ENCODE results near the gene LRRC4.

LRRC4 gene

DNA sequence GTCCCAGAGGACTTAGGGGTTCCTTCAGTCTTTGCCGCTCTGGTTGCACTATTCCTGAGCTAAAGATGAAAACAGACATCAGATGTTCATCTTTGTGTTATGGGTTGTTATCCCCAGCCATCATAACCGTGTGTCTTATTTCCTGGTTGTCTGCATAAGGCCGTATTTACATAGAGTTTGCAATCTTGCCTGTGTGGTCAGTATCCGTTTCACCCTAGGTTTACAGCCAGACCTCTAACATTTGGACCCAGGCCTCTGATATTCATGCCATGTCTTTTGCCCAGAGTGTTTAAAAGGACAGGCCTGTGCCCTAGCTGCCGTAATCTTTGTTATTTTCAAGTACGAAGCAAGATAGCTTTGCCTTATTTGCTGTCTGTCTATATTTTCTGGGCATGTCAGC, 26.6 kb downstream of the LRRC4 start:
- no peak for DNase-seq

DNA sequence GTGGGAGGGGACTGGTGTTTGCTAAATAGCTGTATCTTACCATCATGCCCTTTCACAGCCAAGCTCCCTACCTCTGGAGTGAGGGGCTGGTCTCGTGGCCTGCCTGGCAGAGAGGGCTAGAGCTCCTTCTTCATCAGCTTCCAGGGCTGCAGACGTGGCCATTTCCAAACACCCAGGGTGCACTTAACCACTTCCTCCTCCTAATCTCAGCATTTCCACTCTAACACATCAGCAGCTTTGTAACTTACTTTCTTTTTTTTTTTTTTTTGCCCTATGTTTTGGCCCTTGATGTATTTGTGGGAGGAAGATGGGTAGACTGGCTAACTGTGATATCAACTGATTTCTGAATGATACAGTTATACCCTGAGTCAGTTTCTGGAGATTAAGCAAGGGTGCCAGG, 27.4 kb downstream of the LRRC4 start:
- no peak for DNase-seq

DNA sequence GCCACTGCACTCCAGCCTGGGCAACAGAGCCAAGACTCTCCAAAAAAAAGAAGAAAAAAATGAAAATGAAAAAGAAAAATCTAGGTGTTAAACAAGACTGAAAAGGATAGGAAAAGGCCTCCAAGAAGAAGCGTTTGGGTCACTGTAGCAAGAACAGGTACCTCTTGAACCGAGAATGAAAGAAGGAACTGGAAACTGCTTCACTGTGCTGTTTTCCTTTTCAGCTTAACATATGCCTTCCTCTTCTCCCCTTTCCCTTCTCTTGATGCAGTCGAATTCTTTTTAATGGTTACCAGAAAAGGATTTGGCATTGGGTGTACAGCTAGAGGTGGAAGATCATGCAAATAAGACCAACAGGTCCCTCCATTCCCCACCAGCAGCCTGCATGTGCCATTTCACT, 28.1 kb downstream of the LRRC4 start:
- peak; percentile 22 for DNase-seq

DNA sequence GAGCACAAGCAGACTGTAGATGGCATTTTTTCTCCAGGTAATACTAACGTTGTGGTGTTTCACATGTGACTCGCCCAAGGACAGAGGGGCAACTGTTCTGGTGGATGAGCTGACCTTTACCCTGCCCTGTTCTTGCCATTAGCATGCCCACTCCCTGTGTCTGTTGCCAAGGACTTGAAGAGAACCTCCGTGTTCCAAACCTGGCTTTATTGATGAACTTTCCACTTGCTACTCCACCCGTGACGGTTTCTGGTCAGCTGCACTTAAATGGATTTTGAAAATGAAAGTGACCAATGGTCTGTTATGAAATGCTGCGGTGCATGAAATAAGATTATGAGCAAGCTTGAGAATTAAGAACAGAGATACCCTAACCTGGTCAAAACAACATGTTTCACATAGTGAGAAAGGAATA, 30.4 kb downstream of the LRRC4 start:
- DNase-seq = no peak

DNA sequence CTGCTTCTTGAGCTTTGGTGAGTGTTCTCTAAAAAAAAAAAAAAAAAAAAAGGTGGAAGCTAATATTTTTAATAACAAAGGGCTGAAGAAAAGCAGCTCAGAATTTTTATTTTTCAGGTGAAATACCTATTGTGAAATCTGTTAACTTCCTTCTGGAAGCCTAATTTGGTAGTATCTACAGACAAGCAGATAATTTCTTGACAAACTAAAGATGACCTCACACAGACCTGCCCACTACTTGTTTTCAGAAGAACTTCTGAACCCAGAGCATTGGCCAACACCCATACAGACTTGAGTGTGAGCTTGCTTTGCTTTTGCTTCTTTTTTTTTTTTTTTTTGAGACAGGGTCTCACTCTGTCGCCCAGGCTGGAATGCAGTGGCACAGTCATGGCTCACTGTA, 31.2 kb downstream of the LRRC4 start:
- DNase-seq = no peak

DNA sequence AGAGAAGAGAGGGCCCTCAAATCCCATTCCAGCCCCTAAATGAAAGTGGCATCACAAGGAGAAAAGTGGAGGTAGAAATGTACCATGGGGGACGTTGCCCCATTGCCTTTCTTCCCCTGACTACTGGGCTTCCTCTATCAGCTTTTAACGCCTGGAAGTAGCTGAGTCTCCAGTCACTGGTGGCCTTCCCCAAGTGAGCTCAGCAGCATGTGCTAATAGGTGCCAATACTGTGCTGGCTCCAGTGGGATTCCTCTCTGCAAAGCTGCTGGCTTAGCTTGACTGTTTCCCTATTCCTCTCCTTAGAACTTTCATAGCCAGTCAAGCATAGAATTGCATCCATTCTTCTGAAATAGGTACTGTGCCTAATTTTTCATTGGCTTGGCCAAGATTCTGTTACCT, 32.6 kb downstream of the LRRC4 start:
- DNase-seq = no peak

DNA sequence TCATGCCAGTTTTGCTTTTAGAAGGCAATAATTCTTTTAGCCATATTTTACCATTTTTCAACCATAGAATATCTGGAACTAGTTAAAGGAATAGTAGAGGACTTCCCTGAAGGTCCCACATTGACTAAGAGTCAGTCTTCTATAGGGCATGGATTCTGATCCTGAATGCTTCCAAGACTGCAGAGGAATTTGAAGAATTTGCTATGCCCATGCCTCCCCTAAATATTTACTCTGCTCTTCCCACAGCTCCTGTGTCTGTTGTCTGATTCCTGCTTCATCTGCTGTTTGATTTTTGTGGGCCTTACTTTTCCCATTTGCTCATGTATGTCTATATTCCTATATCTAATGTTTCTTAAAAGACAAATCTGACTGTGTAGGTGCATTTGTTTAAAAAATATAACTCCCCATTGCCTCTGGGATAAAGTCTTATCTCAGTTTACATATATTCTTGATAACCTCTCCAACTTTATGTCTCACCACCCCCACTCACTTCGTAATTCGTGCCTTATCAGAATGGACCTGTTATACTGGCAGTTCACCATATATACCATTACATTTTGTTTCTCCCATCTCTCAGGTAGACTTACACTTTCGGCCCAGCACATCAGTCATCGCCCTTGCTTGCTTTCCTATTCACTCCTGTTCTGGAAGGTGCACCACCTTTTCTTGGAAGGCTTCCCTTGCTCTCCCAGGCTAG, 33.9 kb downstream of the LRRC4 start:
- DNase-seq = no peak

DNA sequence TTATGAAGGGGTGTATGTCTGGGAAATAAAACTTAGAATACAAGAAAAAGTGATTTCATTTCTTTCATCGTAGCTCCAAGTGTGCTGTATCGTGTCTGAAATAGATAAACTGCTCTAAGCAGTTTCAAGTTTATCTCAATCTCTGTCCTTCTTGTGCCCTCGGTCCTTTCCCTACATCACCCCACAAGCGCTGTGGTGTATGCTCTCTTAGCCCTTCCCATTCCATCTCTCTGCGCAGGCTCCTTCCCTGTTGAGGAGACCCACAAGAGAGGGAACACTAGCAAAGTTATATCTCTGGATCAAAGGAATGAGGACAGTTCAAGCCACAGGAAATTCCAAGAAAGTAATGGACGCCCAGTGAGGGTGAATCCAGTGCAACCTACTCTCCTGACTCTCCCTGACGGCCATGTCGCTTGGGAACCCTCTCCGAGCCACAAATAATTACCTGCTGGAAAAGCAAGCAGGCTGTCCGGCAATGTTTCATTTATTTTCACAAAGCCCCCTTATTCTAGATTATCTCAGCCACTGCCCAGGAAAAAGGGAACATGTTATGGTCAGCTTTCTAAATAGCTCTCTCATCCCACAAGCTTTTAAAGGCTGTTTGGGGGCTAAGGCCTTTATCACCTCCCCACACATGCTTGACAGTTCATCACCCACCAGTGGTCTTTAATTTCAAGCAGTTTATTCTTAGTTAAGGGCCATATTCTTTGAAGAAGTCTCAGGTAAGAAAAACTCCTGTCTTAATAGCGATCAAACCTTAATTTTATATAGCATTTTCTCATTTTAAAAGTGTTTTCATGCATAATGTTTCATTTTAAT, 34.8 kb downstream of the LRRC4 start:
- no peak for DNase-seq

DNA sequence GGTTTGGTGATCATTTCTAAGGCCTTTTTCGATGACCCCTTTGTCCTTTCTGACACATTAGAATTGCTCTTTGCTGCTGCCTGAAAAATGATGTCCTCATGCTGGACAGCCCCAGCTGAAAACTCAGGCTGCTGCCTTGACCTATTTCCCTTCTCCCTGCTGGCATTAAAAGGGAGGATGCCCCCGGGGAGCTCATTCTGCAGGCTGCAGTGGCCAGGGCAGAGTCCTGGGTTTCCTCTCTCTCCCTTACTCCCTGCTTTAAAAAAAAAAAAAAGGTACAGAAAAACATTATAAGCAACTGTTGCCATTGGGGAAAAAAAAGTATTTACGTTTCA, 35.4 kb downstream of the LRRC4 start:
- DNase-seq = no peak

DNA sequence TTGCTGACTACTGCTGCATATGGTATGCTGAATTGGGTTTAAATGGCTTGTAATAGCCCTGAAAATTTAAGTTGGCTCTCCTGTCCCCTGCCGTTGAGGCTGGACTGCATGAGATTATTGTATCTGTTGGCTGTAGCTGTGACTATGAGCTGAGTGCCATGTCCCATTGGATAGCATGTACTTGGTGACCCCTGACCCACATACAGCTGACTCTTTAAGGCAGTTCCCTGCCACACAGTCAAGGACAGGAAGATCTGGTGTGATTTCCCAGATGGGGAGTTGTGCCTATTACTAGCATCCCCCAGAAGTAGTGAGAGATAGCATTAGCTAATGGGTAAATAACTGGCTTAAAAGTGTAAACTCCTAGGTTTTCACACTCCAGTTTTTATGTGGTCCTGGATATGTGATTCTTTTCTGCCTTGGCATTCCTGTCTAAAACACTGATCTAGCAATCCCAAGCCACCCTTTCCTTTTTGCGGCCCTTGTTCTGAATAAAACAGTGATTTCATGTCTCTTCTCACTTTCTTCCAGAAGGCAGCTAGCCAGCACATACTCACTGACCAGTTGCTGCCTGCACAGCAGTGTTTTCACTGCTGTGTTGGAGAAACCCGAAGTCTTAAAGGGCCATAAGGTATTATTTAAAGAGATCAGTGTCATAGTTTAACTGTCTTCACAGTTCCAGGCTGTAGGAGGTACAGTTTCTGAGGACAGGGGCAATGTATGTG, 35.9 kb downstream of the LRRC4 start:
- DNase-seq = peak; percentile 24

DNA sequence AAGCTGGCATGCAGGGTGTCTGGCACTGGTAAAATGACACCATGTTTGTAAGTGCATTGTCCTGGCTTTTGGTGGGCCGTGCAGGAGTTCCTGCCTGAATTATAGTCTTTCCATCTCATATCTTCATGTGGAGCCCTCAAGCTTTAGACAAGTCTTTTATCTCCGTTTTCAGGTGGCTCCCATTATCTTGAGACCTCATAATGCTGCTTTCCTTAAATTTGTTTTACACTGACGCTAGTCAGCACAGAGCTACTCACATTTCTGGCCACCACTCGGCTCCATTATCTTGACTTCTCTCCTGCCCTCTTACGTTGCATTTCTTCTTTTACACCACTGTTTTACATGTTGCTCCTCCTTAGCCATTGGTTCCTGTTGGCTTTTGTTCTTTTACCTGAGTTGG, 37.2 kb downstream of the LRRC4 start:
- DNase-seq = no peak

DNA sequence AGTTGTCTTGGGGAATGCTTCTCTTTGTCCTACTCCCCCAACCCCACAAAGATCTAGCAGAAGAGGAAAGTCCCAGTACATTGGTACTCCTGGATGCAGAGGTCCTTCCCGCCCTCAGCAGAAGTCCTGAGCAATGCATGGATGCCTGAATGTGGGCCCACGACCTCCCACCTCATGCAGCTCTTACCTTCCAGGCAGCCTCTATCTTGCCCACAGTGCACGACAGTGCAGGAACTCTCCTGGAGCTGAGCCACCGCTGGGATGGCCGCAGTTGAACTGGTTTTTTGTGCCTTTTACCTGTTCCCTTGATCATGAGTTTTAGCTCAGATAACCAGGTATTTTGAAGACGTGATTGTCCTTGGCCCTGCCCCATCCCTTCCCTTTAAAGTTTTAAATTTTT, 37.9 kb downstream of the LRRC4 start:
- DNase-seq = no peak

DNA sequence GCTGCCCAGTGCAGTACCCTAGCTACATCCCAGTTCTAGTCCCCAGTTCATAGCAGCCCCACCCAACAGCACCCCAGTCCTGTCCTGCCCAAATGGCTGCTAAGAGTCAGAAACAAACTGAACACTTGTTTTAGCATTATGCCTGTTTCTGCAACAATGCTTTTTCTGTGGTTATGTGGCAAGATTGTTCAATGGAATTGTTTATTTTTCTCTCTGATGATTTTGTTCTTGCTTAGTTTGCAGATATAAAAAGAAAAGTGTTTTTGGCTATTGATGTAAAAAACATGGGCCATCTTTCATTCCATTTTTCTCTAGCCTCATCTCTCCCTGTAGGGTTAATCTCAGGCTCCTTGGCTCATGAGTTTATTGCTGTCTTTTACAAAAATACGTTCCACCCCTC, 42.5 kb downstream of the LRRC4 start:
- DNase-seq = no peak

DNA sequence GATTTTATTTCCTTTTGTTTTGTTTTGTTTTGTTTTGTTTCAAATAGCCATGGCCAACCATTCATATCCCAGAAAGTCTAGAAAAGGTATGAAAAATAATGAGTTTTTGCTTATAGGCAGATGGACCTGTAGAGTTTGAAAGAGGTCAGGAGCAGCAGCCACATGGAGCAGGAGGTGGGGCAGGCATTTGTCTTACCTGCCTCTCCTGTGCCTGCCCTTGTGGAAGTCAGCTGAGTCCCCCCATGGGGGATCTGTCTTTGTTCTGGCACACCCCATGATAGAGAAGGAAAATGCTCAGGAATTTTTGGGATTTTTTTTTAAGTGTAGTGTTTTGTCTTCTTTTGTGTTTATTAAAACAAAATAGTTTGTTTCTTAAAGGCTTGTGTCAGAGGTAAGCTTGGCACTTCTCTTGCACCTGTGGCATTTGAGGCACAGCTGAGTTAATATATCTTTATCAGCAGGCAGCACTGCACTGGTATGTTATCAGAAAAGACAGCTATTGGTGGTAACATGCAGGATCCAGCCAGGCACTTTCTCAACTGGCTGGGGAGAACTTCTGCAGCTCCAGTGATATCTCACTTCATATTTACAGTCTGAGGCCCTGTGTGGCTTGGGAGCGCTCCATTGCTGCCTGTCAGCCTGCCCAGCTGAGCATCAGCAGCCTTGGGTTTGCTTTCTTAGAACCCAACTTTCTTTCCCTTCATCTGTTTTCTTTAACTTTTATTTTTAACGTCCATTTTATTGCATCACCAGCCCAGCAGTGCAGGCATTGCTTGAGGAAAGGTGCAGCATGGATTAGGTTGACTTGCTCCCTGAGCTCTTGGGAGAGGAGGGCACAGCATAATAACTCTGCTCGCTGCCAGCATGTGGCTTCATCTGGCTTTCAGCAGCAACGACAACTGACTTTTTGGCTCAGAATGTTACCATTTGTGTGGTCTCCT, 44.4 kb downstream of the LRRC4 start:
- no peak for DNase-seq

DNA sequence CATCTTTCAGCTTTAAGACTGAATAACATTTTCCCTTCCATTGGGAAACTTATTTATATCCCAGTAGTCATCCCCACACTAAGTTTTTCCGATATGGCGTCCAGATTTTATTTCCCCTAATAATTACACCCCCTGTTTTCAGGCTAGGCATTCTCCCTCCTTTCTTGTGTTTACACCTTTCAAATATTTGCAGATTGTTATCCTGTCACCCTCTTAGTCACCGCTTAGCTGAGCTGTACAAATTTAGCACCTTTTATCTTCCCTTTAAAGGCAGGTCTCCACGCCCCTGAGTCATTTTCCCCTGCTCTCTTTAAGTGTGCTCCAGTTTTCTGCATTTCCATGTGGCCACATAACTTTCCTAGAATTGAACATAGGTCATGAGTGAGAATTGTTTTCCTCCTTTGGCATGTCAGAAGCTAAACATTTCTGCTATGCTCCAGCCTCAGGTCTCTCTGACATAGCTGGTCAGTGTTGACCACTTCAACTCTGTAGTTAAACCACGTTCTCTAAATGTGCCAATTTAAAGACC, 47.4 kb downstream of the LRRC4 start:
- DNase-seq = no peak

DNA sequence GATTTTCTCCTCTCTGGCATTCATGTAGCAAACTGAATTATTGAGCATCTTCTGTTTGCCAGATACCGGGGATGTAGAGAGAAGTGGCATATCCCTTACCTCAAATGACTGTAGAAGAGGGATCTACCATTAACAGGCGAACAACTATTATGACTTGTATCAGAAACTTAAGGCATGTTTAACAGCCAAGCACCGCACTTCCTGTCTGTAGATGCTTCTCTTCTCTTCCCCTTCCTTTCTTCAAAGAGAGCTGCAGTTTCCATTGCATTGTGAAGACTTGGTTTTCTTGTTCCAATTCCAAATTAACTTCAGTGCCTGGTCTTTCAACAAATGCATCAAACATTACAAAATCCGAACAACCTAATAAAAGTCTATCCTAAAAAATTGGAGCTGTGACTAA, 49.3 kb downstream of the LRRC4 start:
- DNase-seq = no peak

DNA sequence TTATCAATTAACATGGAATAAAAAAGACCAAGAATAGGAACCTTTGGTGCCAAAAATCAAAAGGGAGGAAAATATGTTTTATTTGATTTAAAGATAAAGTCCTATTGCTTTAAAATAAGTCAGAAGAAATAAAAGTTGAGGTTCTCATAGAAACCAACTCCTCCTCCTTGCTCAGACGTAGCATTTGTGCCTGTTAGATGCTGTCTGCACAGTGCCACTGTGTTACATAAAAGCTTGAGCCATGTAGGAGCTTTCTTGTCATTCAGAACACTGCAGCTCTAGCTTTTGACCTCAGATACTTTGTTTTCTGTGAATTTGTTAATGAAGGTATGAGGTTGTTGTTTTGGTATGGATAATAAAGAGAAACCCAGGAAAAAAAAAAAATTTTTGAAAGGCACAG, 50.3 kb downstream of the LRRC4 start:
- DNase-seq = no peak

DNA sequence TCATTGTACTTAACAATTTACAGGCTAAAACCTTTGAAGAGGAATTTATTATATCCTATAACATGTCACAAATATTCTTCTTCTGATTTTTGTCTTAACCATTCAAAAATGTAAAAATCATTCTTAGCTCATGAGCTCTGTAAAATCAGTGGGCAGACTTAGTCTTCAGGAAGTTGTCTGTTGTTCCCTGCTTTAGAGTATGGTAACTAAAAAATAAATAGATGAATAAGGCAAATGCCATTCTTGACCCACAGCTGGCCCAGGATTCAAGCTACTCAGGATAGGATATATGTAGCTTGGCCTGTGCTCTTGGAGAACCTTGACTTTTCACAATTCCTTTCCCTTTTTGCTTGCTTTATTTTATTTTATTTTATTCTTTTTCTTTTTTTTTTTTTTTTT, 51.5 kb downstream of the LRRC4 start:
- no peak for DNase-seq

DNA sequence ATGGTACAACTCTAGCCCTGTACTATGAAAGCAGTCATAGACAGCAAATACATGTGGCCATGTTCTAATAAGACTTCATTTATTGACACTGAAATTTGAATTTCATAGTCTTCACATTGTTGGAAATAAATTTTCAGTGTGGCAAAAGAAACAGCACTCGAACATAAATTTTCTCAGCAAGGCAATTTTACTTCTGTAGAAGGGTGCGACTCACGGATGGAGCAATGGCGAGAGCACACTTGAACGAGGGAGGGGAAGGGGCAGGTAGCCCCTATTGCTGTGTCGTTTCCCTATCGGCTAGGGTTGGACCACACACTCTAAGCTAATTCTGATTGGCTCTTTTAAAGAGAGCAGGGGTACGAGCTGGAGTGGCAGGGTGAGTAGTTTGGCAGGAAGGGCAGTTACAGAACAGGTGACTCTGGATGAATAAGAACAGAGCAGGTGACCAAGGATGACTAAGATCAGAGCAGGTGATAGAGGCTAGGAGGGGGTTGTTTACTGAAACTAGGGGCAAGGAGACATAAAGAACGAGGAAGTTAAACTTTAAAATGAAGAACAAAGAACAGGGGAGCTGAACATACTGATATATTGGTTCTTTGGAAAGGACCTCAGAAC, 52.0 kb downstream of the LRRC4 start:
- DNase-seq = no peak

DNA sequence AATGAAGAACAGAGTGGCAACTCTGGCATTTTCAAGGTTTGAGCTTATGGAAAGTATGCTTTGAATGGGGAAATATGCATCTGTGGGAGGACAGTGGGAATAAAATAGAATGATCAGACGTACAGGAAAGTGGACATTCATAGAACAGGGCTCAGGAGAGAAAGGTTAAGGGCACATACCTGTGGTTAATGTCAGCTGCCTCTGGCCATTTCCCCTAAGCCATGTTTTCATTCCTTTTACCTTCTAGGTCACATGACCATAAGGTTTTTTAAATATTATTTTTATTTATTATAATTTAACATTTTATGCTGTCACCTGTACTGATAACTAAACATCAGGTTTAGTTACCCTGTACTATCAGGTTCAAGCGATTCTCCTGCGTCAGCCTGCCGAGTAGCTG, 52.8 kb downstream of the LRRC4 start:
- no peak for DNase-seq

Data from midbrain (tissue), 1 donor.